ENCODE results near the gene RBBP5.

Gene RBBP5

DNA sequence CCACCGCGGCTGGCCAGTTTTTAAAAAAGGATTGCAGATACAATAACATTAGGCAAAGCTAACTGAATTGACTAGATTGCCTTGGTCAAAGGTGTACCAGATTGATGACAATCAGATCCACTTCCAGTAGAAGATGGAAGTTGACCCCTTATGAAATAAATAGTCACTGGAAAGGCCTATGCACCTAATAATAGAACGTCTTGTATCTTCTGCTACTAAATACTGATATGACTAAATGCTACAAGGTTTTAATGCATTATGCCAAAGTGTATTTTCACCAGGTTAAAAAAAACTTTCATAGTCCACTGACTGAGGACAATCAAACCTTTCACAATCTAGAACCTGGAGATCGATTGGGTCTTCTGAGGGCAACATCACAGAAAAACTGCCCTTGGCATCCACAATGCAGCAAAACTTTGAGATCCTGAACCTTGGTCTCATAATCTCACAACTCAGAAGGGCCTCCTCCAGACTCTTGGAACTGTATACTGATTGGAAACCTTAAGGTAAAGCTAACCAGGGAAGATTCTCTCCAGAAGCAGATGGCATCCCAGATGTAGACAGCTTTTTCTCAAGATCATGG is 7.8 kb upstream of the RBBP5 start:
- no peak for DNase-seq

DNA sequence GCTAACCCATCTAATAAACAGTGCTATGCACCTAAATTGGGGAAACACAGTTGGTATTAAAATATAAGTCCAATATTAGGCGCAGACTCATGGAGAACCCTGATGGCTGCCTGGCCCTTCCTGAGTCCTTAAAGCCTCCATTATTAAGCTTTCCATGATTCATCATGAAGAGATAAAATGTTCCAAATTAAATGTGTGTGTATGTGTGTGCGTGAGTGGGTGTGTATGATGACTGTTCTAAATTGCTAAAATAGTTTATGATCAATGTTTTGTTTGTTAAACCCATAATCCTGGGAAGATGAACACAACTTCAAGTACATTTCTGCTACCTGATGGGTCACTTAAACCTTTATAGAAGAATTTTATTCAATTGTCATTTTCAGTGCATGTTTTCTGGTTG is 6.3 kb upstream of the RBBP5 start:
- DNase-seq: no peak

GRCh38 chr1:205127646-205128045 is 5.9 kb upstream of the RBBP5 start:
- no peak for DNase-seq

DNA sequence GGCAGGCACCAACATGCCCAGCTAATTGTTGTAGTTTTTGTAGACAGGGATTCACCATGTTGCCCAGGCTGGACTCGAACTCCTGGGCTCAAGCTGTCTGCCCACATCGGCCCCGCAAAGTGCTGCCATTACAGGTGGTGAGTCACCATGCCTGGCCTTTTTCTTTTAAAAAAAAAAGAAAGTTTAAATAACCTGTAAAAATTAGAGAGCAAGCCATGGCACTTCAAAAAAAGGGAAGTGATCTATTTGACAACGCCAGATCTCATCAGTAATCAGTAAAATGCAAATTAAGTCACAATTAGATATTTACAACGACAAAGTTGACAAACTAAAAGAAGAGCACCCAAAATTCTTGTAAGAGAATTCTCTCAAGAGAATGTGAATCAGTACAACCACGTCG is 2.9 kb upstream of the RBBP5 start:
- DNase-seq: no peak

DNA sequence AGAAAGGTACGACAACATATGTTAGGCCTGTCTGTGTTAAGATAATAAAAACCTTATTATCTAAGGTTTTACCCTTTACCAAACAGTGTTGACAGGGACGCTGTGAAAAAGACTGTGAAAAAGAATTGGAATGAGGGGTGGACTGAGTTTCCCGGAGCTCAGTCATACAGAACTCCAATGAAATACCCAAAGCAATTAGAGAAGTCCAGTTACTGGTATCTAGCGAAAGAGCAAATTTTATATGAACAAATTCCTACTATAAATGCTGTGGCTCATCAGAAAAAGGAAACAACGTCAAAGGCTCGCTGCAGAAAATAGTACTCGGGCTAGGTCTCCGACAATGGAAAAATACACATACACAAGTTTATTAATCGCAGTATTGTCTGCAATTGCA is 708 bp upstream of the RBBP5 start:
- DNase-seq: no peak

DNA sequence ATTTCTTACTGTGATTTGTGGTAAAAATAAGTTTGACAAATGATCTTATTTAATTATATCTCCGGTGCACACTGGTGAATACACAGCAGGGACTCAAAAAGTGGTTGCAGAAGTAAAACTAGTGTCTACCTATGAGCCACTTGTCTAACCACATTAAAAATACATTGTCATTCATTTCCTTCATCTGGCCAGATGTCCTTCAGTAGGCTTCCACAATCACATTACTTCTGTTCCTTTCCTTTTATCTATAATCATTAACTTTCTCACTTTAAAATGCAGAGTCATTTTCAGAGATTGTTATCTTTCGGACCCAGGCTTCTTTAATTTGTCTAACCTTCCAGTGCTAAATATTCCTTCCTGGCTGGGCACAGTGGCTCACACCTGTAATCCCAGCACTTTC is 3.0 kb downstream of the RBBP5 start:
- no peak for DNase-seq

GRCh38 chr1:205111354-205111753 is 10.4 kb downstream of the RBBP5 start:
- DNase-seq: no peak

GRCh38 chr1:205109711-205110110 is 12.1 kb downstream of the RBBP5 start:
- no peak for DNase-seq

DNA sequence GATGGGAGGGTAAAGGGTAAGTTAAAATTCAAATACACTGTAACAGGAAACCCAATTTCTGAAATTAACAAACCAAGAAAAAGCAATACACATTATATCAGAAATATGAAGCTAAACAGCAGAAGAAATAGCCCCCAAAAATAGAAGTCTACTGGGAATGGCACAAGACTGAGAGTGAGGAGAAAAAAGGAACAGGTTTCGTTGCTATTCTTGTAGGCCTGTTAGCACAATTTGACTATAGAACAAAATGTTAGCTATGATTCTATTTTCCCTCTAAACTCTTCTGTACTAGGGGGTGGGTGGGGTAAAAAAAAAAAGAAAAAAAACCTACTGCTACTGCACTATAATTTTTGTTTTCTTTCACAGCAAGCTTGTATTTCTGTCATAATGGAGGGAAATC is 12.5 kb downstream of the RBBP5 start:
- DNase-seq: no peak

- no peak for DNase-seq
Measured at GRCh38 chr1:205108464-205108863, 13.3 kb downstream of the RBBP5 start.

- DNase-seq: no peak
Measured at GRCh38 chr1:205107327-205107726, 14.5 kb downstream of the RBBP5 start.

- no peak for DNase-seq
Measured at GRCh38 chr1:205102404-205102803, 19.4 kb downstream of the RBBP5 start.

DNA sequence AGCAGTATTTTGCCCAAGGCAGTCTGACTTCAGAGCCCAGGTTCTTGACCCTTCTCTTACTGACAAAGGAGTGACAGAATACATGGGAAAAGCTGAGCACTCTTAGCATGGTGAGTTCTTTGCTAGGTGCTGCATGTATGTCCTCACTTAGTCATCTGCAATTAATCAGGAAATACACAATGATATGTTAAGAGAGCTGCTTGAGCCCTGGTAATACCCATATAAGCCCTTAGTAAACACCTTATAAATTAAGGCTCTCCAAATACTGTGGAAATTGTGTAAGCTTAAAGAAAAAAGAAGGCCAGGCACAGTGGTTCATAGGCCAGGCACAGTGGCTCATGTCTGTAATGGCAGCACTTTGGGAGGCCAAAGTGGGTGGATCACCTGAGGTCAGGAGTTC is 23.5 kb downstream of the RBBP5 start:
- DNase-seq: no peak

GRCh38 chr1:205095422-205095821 is 26.4 kb downstream of the RBBP5 start:
- DNase-seq: no peak

DNA sequence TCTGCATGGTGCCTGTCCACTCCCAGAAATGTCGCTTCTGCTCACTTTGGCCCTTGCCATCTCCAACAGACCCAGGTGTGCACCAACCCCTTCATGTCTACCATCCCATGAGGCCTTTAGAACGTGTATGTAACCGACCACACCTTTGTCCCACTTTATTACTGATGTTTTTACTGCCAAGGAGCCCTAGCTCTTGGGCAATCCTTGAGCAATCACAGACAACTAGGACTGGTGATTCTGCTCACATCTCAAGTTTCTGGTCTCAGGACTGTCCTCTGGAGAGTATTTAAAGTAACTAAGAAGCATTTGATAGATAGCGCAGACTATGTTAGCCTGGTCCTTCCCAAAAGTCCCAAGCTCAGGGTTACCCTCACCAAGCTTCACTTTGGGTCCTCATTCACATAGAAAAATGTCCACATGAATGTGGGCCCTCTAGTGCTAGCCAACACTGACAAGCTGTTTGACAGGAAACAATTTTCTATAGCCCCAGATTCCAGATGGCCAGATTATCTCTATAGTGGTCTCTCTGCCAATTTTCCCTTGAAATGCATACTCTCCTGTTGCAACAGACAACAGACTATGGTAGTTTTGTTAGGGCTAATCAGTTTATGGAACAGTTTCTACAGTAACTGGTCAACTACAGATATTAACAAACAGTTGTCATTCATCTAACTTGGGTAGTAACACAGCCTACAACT is 30.6 kb downstream of the RBBP5 start:
- no peak for DNase-seq

DNA sequence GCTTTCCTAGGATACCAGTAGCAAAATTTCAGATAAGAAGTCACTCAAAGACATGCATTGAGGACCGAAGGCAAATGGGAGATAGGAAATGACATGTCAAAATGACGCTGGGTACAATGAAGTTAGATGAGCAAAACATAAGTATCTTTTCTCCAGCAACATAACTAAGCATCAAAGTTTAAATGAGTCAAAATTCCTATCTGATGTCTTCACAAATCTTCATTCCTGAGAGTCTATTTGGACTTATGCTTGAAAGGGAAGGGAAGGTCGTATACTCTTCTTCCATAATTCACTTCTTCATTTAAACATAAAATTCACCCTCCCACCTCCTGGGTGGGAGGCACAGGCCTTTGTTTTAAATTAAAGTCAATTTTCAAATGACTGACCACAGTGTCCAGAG is 33.4 kb downstream of the RBBP5 start:
- no peak for DNase-seq

DNA sequence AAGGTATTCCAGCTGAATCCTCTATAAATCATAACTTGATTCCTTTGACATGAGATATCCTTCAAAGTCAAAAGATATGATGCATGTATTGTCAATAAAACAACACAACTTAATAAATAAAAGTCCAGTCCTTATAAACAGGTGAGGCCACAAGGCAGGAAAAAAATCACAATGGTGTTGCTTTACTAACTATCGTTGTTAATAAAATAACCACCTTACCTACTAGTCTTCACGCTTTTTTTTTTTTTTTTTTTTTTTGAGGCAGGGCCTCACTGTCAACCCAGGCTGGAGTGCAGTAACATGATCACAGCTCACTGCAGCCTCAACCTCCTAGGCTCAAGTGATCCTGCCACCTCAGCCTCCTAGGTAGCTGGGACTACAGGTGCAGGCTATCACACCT is 37.4 kb downstream of the RBBP5 start, which contains the start of gene TMEM81:
TSS of gene TMEM81 (minus strand) at position 101 of the 400 bp plus-strand sequence. CDS start 140 bp downstream, outside the sequence.
- DNase-seq: no peak

- DNase-seq: no peak
Measured at GRCh38 chr1:205082431-205082830, 39.3 kb downstream of the RBBP5 start.

DNA sequence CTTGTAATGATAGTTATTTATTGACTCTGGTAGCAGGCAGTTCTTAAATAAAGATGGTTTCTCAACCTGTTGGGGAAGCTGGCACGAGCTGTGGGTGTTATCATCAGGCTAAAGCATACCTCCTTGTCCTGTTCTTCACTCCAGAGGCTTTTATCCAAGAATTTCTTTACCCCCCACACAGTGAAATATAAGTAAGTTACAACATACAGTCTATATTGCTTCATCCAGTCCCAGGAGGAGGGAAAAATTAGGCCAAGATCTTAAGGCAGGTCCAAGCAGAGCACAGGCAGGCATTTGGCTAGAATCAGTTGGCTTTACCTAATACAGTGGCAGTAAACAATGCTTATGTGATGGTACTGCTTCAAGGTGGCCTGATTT is 43.9 kb downstream of the RBBP5 start:
- no peak for DNase-seq

DNA sequence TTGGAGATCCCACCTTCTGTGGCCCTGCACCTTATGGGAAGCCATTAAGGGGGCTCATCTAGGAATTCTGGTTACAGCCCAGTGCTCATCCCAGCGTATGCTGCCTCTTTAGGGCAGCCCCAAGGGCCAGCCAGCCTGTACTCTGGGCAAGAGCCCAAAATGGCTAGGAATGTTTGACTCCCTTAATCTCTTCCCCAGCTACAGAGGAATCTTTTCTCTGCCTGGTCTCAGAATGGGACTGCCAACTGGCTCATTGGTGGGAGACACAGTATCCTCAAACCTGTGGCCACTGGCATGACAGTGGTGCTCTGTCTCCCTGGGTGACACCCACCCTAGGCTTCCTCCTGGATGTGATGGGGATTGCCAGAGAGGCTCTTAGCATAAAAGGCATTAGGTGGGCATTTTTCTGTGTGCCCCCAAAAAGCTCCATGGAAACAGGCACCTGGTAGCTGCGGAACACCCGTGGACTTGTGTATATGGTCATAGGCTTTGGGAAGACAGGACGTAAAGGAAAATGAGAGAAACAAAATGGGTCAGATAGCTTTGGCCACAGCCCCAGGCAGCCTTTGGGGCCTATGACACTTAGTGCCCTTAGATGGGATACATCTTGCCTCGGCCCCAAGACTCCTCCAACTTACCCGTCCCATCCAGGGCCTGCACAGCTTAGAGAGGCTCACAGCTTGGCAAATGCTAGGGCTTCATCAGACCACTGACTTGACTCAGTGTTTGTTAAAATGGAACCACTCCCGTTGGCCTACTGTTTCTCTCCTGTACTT is 44.4 kb downstream of the RBBP5 start:
- DNase-seq: no peak

GRCh38 chr1:205076245-205076761 is 45.5 kb downstream of the RBBP5 start:
- no peak for DNase-seq

- no peak for DNase-seq
Measured at GRCh38 chr1:205075642-205076155, 46.1 kb downstream of the RBBP5 start.

- DNase-seq: no peak
Measured at GRCh38 chr1:205074513-205074912, 47.3 kb downstream of the RBBP5 start.

- DNase-seq: no peak
Measured at GRCh38 chr1:205074084-205074483, 47.7 kb downstream of the RBBP5 start.
